Epithelial cell of prostate (primary cell): ENCODE measurements around the gene RSRC1.
"Not testable (repeated sequence)": the region's sequence is repeated elsewhere in the genome, so short reads cannot be mapped to it uniquely, and the experiment has no call there.

Experiments used
- DNase-seq: peaks from one replicate; pipeline ENCODE4 v3.0.0-alpha.2; 2011; ENCODE audit warnings: low read depth, low spot score
- H3K27ac ChIP-seq: fragments of 450-650 bp; 2 replicates; pipeline ENCODE4 v1.5.1; 2017; ENCODE audit warnings: mild to moderate bottlenecking

Gene RSRC1

DNA sequence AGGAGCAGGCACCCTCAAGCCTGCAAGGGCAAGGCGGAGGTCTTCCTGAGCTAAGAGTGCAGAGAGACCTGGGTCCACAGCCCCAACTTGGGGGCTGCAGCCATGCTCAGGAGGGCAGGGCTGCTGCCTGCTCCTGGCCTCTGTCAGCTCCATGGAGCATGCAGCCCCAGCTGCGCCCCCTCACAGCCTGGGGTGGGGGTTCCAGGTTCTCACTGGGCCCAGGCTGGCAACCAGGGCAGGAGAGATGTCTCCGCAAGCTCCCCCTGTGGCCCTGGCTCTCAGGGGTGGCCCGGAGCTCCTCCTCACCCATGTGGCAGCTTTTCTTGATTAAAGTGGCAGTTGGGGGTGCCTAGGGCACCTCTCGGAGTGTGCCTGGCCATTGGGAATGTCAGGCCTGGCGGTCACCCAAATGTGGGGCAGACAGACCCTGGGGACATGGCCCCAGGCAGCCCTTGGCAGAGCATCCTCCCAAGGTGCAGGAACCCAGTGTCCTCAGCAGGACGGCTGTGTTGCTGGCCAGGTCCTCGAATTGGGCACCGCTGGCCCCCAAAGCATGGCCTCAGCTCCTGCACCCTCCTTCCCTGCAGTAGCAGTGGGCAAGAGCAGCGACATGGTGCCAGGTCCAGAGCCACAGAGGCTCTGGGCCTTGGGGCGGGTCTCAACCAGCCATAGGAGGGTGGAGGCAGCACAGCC, 251.0 kb downstream of the RSRC1 start:
- H3K27ac ChIP-seq = no peak overlapping the region
- DNase-seq = no peak

- DNase-seq = no peak
- H3K27ac ChIP-seq = no peak overlapping the region
Observed at GRCh38 chr3:158368271-158368670, 258.4 kb downstream of the RSRC1 start.

DNA sequence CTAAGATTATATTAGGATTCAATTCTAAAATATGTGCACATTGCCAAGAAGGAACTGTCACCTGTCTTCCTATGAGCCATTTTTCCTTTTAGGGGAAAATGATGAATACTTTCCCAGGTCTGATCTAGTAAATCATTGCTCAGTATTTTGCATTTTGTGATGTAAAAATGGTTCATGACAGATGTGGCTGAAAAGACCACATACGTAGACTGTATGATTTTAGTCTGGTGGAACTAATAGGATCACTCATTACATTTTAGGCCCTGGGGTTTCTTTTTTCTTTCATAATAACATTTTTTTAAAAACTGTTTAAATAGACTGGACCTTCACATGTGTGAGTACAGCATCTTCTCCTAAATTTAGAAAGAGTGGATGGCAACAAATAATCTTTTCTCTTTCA, 259.4 kb downstream of the RSRC1 start:
- no peak for DNase-seq
- H3K27ac ChIP-seq = no peak overlapping the region

DNA sequence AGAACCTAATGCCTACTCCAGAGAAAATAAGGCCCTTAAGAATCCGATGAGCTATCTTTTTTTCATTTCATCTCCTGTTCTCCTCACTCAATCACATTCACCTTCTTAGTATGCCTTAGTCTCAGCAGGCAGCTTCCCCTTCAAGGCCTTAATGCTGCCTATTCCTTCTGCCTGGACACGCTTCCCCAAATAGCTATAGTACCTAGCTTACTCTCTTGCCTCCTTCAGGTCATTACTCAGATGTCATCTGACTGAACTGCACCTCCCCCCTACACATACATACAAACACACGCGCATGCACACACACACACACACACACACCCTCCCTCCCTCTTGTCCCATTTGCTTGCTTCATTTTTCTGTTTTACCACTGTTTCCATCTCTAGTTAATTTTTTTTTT, 269.6 kb downstream of the RSRC1 start:
- H3K27ac ChIP-seq = no peak overlapping the region
- no peak for DNase-seq

- DNase-seq = peak; percentile 33
- H3K27ac ChIP-seq = no peak overlapping the region
Observed at GRCh38 chr3:158381262-158381868, 271.5 kb downstream of the RSRC1 start.

- no peak for DNase-seq
- no peak overlapping the region for H3K27ac ChIP-seq
Observed at GRCh38 chr3:158382479-158382878, 272.6 kb downstream of the RSRC1 start.

DNA sequence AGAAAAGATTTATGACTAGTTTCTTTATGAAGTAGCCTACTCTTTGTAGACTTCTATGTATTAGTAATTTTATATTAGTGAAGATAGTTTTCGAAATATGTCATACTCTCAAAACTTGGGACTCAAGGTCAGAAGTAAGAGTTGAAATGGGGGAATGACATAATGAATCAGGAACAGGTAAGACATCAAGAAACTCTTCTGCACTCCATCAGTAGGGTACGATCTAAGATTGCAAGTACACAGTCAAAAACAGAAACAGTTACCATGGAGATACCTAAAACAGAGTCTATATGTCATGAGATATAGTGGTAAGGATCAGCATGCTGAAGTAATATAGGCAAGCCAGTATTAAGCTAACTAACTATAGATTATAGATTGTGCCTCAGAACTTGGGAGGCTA, 274.1 kb downstream of the RSRC1 start:
- no peak for DNase-seq
- no peak overlapping the region for H3K27ac ChIP-seq

DNA sequence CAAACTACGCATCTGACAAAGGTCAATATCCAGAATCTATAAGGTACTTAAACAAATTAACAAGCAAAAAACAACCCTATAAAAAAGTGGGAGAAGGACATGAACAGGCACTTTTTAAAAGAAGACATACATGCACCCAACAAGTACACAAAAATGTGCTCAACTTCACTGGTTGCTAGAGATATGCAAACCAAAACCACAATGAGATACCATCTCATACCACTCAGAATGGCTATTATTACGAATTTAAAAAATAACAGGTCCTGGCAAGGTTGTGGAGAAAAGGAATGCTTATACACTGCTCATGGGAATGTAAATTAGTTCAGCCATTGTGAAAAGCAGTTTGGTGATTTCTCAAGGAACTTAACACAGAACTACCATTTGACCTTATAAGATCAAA, 285.5 kb downstream of the RSRC1 start:
- DNase-seq = peak; percentile 27

GRCh38 chr3:158402590-158402989, 292.7 kb downstream of the RSRC1 start:
- no peak for DNase-seq
- no peak overlapping the region for H3K27ac ChIP-seq

More for the DNA sequence above, 285.5 kb downstream of the RSRC1 start:
- no peak overlapping the region for H3K27ac ChIP-seq

- no peak overlapping the region for H3K27ac ChIP-seq
- DNase-seq = no peak
Observed at GRCh38 chr3:158403013-158403412, 293.1 kb downstream of the RSRC1 start.

DNA sequence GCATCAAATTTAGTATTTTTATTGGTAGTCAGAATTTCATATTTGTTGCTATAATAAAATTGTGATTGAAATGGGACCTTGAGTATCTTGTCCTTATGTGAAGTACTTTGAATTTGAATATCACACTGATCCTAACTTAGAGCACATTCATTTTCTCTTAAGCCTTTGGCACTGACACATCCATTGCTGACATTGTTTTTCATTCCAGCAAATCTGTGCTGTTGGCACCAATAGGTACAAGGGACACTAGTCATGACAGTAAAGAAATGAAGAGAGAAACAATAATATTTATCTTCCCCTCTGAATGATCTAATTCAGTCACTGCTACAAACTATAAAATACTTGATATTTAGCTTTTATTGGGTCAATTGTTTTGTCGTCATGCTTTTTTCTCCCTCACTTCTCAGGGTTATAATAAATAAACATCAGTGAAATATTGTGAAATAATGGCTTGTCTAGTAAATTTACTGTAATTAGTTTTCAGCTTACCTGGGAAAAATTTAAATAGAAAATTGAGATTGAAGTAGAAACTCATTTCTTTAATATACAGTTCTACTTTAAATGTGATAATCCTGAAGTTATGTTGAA, 294.3 kb downstream of the RSRC1 start:
- DNase-seq = no peak

DNA sequence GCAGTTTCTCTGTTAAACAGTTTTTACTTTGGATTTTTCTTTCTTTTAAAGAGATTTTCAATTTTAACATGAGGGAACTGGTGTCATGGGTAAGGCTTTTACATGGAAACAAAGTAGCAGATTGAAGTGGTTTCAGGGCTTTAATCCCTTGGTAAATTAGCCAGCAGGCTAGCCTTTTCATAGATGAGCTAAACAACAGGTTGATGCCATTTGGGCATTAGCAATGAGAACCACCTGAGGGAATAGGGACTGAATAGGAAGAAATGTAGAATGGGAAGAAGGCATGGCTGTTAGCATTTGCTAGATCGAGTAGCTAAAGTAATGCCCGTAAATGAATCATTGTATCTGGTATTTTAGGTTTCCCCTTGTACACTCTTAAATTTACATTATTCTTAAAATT, 295.6 kb downstream of the RSRC1 start:
- no peak overlapping the region for H3K27ac ChIP-seq
- no peak for DNase-seq

More for the DNA sequence above, 294.3 kb downstream of the RSRC1 start:
- H3K27ac ChIP-seq = no peak overlapping the region

DNA sequence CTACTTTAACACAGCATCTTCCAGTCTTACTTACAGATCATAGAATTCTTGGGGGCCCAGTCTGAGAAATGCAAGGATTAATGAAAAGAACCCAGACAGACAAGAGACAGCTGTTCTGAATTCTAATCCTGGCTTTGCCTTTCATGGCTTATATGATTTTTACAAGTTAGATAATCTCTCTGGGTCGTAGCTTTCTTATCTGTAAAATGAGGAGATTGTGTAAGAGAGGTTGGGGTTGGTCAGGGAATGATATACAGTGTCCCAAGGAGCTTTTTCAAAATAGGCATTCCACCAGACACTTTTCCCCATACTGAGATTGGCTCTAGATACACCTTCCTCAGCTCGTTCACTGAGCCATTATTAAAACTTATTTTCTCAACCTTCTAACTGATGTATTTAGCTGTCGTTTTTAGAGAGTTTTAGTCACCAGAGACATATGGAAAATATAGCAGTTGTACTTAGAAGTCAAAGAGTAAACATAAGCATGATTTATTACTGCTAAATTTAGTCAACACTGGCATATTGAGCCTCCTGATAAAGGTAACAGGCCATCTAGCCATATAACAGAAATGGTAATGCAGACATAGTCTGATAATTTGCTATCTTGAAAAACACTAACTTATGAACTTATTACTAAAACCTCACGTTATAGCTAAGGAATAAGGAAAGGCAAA, 298.1 kb downstream of the RSRC1 start:
- DNase-seq = no peak
- no peak overlapping the region for H3K27ac ChIP-seq

DNA sequence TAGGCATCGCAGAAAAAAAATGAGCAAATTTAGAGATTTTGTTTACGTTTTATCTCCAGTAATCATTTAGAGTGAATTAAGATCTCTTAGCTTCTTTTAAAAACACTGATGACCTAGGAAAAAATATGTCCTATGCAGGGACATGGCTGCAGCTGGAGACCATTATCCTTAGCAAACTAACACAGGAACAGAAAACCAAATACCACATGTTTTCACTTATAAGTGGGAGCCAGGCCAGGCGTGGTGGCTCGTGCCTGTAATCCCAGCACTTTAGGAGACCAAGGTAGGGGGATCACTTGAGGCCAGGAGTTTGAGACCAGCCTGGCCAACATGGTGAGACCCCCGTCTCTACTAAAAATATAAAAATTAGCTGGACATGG, 298.6 kb downstream of the RSRC1 start:
- DNase-seq = not testable (repeated sequence)

DNA sequence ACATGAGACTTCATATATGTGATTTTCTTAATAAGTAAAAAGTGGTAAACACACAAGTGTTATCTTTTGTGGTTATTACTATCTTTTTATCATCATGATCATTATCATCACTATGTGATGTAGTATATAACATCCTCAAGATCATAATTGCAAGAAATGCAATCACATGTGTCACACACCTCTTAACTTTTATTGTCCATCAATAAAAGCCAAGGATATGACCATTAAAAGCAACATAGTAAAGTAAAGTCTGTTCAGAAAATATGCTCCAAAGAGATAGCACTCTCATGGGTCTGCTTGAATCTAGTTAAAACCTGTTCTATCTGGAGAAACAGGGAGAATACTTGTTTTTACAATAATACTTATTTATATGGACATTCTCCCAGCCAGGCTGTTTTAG, 308.1 kb downstream of the RSRC1 start:
- no peak overlapping the region for H3K27ac ChIP-seq
- no peak for DNase-seq

More for the DNA sequence above, 298.6 kb downstream of the RSRC1 start:
- H3K27ac ChIP-seq = not testable (repeated sequence)

- no peak for DNase-seq
- peak overlapping the region; percentile 38 for H3K27ac ChIP-seq
Observed at GRCh38 chr3:158419820-158420653, 310.1 kb downstream of the RSRC1 start.

DNA sequence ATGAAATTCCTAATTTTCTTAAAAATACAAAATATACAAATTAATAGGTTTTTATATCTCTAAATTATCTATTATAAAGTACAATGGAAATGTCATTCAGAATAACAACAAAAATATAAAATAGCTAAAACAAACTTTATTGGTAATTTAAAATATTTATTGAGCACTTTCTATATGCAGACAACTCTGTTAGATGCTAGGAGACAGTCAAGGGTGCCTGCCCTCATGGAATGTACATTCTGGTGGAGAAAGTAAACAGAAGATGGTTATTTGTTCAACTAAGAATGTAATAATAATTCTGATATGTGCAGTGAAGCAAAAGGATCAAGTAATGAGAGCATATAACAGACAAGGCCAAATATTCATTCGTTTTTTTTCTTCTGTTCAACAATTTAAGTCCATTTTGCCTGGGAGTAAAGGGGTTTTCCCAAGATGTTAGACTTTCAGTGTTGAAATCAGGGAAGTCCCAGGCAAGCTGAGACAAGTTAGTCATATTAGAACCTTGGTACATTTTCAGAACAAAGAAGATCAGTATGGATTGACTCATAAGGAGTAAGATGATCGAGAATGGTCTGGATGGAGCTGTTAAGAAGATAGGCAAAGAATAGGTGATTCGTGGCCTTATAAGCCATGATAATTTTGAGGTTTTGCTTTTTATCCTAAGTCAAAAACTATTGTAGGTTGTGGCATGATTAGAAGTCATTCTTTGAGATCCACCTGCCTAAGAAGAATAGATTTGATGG, 310.9 kb downstream of the RSRC1 start:
- peak overlapping the region; percentile 38 for H3K27ac ChIP-seq
- peak; percentile 87 for DNase-seq

DNA sequence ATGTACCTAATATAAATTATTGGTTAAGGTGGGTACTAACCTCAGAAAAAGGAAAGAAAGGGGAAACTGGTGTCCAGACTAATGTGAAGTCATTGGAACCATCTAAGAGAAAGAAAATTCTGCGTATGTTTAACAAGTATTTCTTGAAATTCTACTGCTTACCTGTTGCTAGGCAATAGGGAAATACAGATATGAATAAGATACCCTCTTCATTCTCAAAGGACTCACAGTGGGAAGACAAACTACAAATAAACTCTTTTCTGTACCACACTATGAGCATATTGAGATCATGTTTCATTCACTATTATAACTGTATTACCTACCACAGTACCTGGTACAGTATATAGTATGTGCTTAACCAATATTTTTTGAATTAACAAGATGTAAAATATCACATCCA, 320.6 kb downstream of the RSRC1 start:
- H3K27ac ChIP-seq = no peak overlapping the region
- no peak for DNase-seq

GRCh38 chr3:158430968-158431367, 321.1 kb downstream of the RSRC1 start:
- no peak overlapping the region for H3K27ac ChIP-seq
- DNase-seq = no peak

GRCh38 chr3:158431829-158432228, 321.9 kb downstream of the RSRC1 start:
- no peak overlapping the region for H3K27ac ChIP-seq
- DNase-seq = no peak
